A549 (cell line): ENCODE measurements around the gene SUMO2. TPM values are rescaled to one million over a fixed set of nuclear protein-coding genes. Genes with fewer than 3 reads are reported as not detected.

Source experiments
- ATAC-seq, 2 experiments: fragments of 200-7000 bp in 1 of 2; fragments of >200 bp in 1 of 2; cut with Nextera tagmentation in 1 of 2; cut with Tn5 transposase in 1 of 2; 3 replicates each; pipeline versions ENCODE4 v1.8.0 to v1.9.1; 2018 to 2020; ENCODE audit warnings: mild to moderate bottlenecking in 1 of 2, moderate library complexity in 1 of 2
- CTCF ChIA-PET: fragments of 300-600 bp; sonication (Branson Sonifier 250); formaldehyde crosslinking; extraction: SDS; loops from one replicate; lab custom pipeline; 2021; ENCODE audit warnings: antibody characterized with exemption, inconsistent platforms; lab: Yijun Ruan, JAX
- POLR2A ChIA-PET: fragments of 350-600 bp; formaldehyde crosslinking; extraction: SDS; loops from one replicate; lab custom pipeline; 2021; ENCODE audit warnings: antibody characterized with exemption, inconsistent platforms; lab: Yijun Ruan, JAX
- DNase-seq, 2 experiments: peaks; one replicate each; pipeline versions ENCODE4 v3.0.0 to v3.0.0-alpha.2; 2011 to 2016; ENCODE audit warnings: low read depth in 1 of 2, low spot score in 1 of 2
- FAIRE-seq: peaks from 2 replicates; lab custom pipeline; 2011; peaks lifted over from hg19 to GRCh38; lab: Jason Lieb, UNC
- H3K27ac ChIP-seq, 2 experiments: fragments of >200 bp; sonication (Bioruptor Twin); formaldehyde crosslinking; 3 replicates each; pipeline ENCODE4 v1.5.1; 2016 to 2017
- H3K4me1 ChIP-seq: fragments of >200 bp; sonication (Bioruptor Twin); formaldehyde crosslinking; 3 replicates; pipeline ENCODE4 v1.6.1; 2016
- H3K4me2 ChIP-seq: fragments of >200 bp; sonication (Bioruptor Twin); formaldehyde crosslinking; 3 replicates; pipeline ENCODE4 v1.6.1; 2016
- H3K4me3 ChIP-seq: fragments of >200 bp; sonication (Bioruptor Twin); formaldehyde crosslinking; 3 replicates; pipeline ENCODE4 v1.5.1; 2016
- H3K9me3 ChIP-seq: fragments of >200 bp; sonication (Bioruptor Twin); formaldehyde crosslinking; 3 replicates; pipeline ENCODE4 v1.6.1; 2016
- ATOH8 ChIP-seq: fragments of 250-450 bp; sonication (Bioruptor Pico); IDR thresholded peaks from 2 replicates; pipeline ENCODE4 v1.5.0; 2020; ENCODE audit warnings: low read depth, mild to moderate bottlenecking, moderate library complexity
- BCL3 ChIP-seq: fragments of >200 bp; sonication (Bioruptor Twin); formaldehyde crosslinking; IDR thresholded peaks from 3 replicates; pipeline ENCODE4 v1.6.1; 2016
- CHD4 ChIP-seq: fragments of 200-600 bp; sonication (generic); IDR thresholded peaks from 2 replicates; pipeline ENCODE4 v1.6.1; 2016; ENCODE audit warnings: antibody characterized with exemption, mild to moderate bottlenecking, borderline replicate concordance
- CTCF ChIP-seq: fragments of >200 bp; sonication (Bioruptor Twin); formaldehyde crosslinking; IDR thresholded peaks from 3 replicates; pipeline ENCODE4 v1.5.1; 2016
- EHMT2 ChIP-seq: fragments of 200-600 bp; sonication (generic); IDR thresholded peaks from 2 replicates; pipeline ENCODE4 v1.6.1; 2016; ENCODE audit warnings: antibody characterized with exemption, low read depth, mild to moderate bottlenecking, moderate library complexity
- ELK1 ChIP-seq: fragments of 150-350 bp; IDR thresholded peaks from 2 replicates; pipeline ENCODE4 v1.6.1; 2014; ENCODE audit warnings: low read depth, mild to moderate bottlenecking, low read length
- EP300 ChIP-seq, 2 experiments: fragments of >200 bp; sonication (Bioruptor Twin); formaldehyde crosslinking; IDR thresholded peaks; 2 replicates in 1 of 2; 3 replicates in 1 of 2; pipeline ENCODE4 v1.6.1; 2016 to 2017
- ESRRA ChIP-seq: fragments of 150-350 bp; IDR thresholded peaks from 2 replicates; pipeline ENCODE4 v1.6.1; 2014; ENCODE audit warnings: mild to moderate bottlenecking, low read length, borderline replicate concordance
- FOSB ChIP-seq: fragments of 250-450 bp; sonication (Bioruptor Pico); IDR thresholded peaks from 2 replicates; pipeline ENCODE4 v1.5.0; 2020; ENCODE audit warnings: mild to moderate bottlenecking, moderate library complexity
- FOXS1 ChIP-seq: fragments of 250-450 bp; sonication (Bioruptor Pico); IDR thresholded peaks from 2 replicates; pipeline ENCODE4 v1.5.0; 2020; ENCODE audit warnings: mild to moderate bottlenecking, moderate library complexity
- GATA3 ChIP-seq: IDR thresholded peaks from 2 replicates; pipeline ENCODE4 v1.6.1; 2012; ENCODE audit warnings: borderline replicate concordance
- HDAC2 ChIP-seq: fragments of 200-600 bp; sonication (generic); IDR thresholded peaks from 2 replicates; pipeline ENCODE4 v1.6.1; 2016
- HOXA7 ChIP-seq: fragments of 250-450 bp; sonication (Bioruptor Pico); IDR thresholded peaks from 2 replicates; pipeline ENCODE4 v1.5.0; 2020; ENCODE audit warnings: mild to moderate bottlenecking, moderate library complexity
- JUN ChIP-seq, 2 experiments: fragments of >200 bp; sonication (Bioruptor Twin); formaldehyde crosslinking; IDR thresholded peaks; 2 replicates in 1 of 2; 3 replicates in 1 of 2; pipeline ENCODE4 v1.6.1; 2016 to 2017
- JUNB ChIP-seq: fragments of >200 bp; sonication (Bioruptor Twin); formaldehyde crosslinking; IDR thresholded peaks from 2 replicates; pipeline ENCODE4 v1.6.1; 2016
- MYC ChIP-seq: IDR thresholded peaks from 2 replicates; pipeline ENCODE4 v1.6.1; 2012; ENCODE audit warnings: mild to moderate bottlenecking, inconsistent platforms, low read length, improper control_type of control experiment, borderline replicate concordance
- NFE2L2 ChIP-seq: fragments of 150-350 bp; conservative IDR thresholded peaks from 2 replicates; pipeline ENCODE4 v1.6.1; 2014; ENCODE audit warnings: low read length
- PHF8 ChIP-seq: fragments of 200-600 bp; sonication (generic); IDR thresholded peaks from 2 replicates; pipeline ENCODE4 v1.6.1; 2016; ENCODE audit warnings: low read depth, mild to moderate bottlenecking, antibody characterized with exemption, moderate library complexity, borderline replicate concordance
- RAD21 ChIP-seq, 2 experiments: fragments of >200 bp in 1 of 2; sonication (Bioruptor Twin) in 1 of 2; formaldehyde crosslinking in 1 of 2; IDR thresholded peaks in 1 of 2; conservative IDR thresholded peaks in 1 of 2; 2 replicates in 1 of 2; 3 replicates in 1 of 2; pipeline ENCODE4 v1.6.1; 2012 to 2018; ENCODE audit warnings: inconsistent platforms in 1 of 2
- SMC3 ChIP-seq: fragments of >200 bp; sonication (Bioruptor Twin); formaldehyde crosslinking; IDR thresholded peaks from 3 replicates; pipeline ENCODE4 v1.6.1; 2018; ENCODE audit warnings: inconsistent platforms
- SREBF2 ChIP-seq: fragments of 450-650 bp; IDR thresholded peaks from 2 replicates; pipeline ENCODE4 v1.6.1; 2014; ENCODE audit warnings: mild to moderate bottlenecking, moderate library complexity
- USF2 ChIP-seq: fragments of 450-650 bp; IDR thresholded peaks from 2 replicates; pipeline ENCODE4 v1.6.1; 2014; ENCODE audit warnings: antibody characterized with exemption
- ZC3H11A ChIP-seq: fragments of 450-650 bp; IDR thresholded peaks from 2 replicates; pipeline ENCODE4 v1.6.1; 2014; ENCODE audit warnings: antibody characterized with exemption, mild to moderate bottlenecking
- ZFP36 ChIP-seq: fragments of 450-650 bp; IDR thresholded peaks from 2 replicates; pipeline ENCODE4 v1.6.1; 2014; ENCODE audit warnings: borderline replicate concordance; ENCODE audit not compliant: partially characterized antibody
- ZSCAN20 ChIP-seq: fragments of 250-450 bp; sonication (Bioruptor Pico); IDR thresholded peaks from 2 replicates; pipeline ENCODE4 v1.8.0; 2022; ENCODE audit warnings: mild to moderate bottlenecking, moderate library complexity
- WGBS: methylation state at CpG from one replicate; pipeline ENCODE4 v1.1.6; 2017; ENCODE audit errors: missing lambda C conversion rate; 5-methylcytosine and 5-hydroxymethylcytosine counted together
- polyA plus RNA-seq, 4 experiments: library from polyadenylated mRNA; depleted of rRNA in 3 of 4; stranded (reverse); fragments of >200 nt; fragmentation: RNase III in 1 of 4; extraction: RNeasy Plus Mini Kit Qiagen cat#74134 plus additional on column Dnase treatment in 1 of 4; gene quantifications; 2 replicates in 3 of 4; 3 replicates in 1 of 4; pipeline ENCODE4 v1.2.3, GENCODE V29; 2011 to 2017

Gene SUMO2
- polyA plus RNA-seq, 2 of the 4 experiments (the other 2 are of a cell fraction), result 525 to 545 TPM

GRCh38 chr17:75227729-75228128, 45.0 kb upstream of the SUMO2 start (continued):
- TF ChIP-seq JUN (IDR thresholded peaks at IDR 0.05) (no peak), EHMT2 (no peak), ZFP36 (no peak)
- TF ChIP-seq, all 56 proteins: peak for 0

GRCh38 chr17:75225016-75225415, 42.3 kb upstream of the SUMO2 start:
- DNase-seq, result no peak
- POLR2A ChIA-PET, result no interaction called here
- WGBS, result 79% methylated on average over 12 of the region's 14 CpGs
- no peak overlapping the region for H3K4me3 ChIP-seq
- no peaks in the 10 kb centered on the region for H3K9me3 ChIP-seq
- H3K27ac ChIP-seq, result no peak overlapping the region
- no peaks in the 10 kb centered on the region for H3K4me1 ChIP-seq
- CTCF ChIA-PET, result interaction anchor here (1.0 to 15.8 kb wide), 6 partner anchors 10 to 301 kb away, joined by 3 to 223 read pairs (median 4); partner anchors contain the start of gene OTOP2
- no peak for ATAC-seq
- no peak for FAIRE-seq
- TF ChIP-seq RAD21 (conservative IDR thresholded peaks at IDR 0.05 in 1 of 2, IDR thresholded peaks at IDR 0.05 in 1 of 2) (no peak), SREBF2 (no peak), GATA3 (no peak), ZFP36 (no peak), JUN (IDR thresholded peaks at IDR 0.05) (no peak), PHF8 (no peak), SMC3 (no peak), ZSCAN20 (no peak), MYC (no peak), ESRRA (no peak), BCL3 (no peak), USF2 (no peak), ATOH8 (no peak), CHD4 (no peak), ZC3H11A (no peak), CTCF (no peak), NFE2L2 (no peak)
- no peak overlapping the region for H3K4me2 ChIP-seq

GRCh38 chr17:75219815-75220214, 37.1 kb upstream of the SUMO2 start:
- POLR2A ChIA-PET, result no interaction called here
- FAIRE-seq (no peak), ATAC-seq (peak; percentile 31 to 50; a peak in 3 of 6 replicates)
- no peak overlapping the region for H3K27ac ChIP-seq
- H3K4me1 ChIP-seq, result no peaks in the 10 kb centered on the region
- H3K9me3 ChIP-seq, result no peaks in the 10 kb centered on the region
- CTCF ChIA-PET, result interaction anchor here (0.5 to 15.8 kb wide), 9 partner anchors 9 to 258 kb away, joined by 3 to 223 read pairs (median 4); no protein-coding TSS in a partner anchor
- no peak for TF ChIP-seq EHMT2
- no peak for TF ChIP-seq CTCF
- TF ChIP-seq EP300 (IDR thresholded peaks at IDR 0.05), result no peak
- TF ChIP-seq ELK1, result no peak
- TF ChIP-seq HDAC2, result no peak
- TF ChIP-seq MYC, result no peak
- TF ChIP-seq JUNB, result no peak
- TF ChIP-seq HOXA7 (CRISPR knock-in tag), result no peak
- TF ChIP-seq FOXS1 (CRISPR knock-in tag), result no peak
- no peak for TF ChIP-seq FOSB (CRISPR knock-in tag)
- TF ChIP-seq, all 56 proteins: peak for 0
- no peak for DNase-seq
- no peak overlapping the region for H3K4me3 ChIP-seq
- no peak overlapping the region for H3K4me2 ChIP-seq
- 91% methylated on average over 3 of the region's 3 CpGs for WGBS
